IMR-90 (cell line): ENCODE data around the gene TCERG1.

Experiments
- CTCF ChIP-seq: conservative IDR thresholded peaks from 2 replicates; pipeline ENCODE4 v1.5.1; 2012; ENCODE audit warnings: mild to moderate bottlenecking, low read depth, low read length, improper control_type of control experiment
- FOS ChIP-seq: fragments of 150-350 bp; IDR thresholded peaks from 2 replicates; pipeline ENCODE4 v1.6.1; 2016; ENCODE audit warnings: low read depth, low read length
- MAZ ChIP-seq: IDR thresholded peaks from 2 replicates; pipeline ENCODE4 v1.6.1; 2012; ENCODE audit warnings: low read depth, mild to moderate bottlenecking, low read length, improper control_type of control experiment, moderate library complexity, borderline replicate concordance

GRCh38 chr5:146446861-146447733 lies at the start of gene TCERG1:
- TF ChIP-seq CTCF (peak; percentile 94), MAZ (peak; percentile 57; the same call in 1 of the 2 replicates), FOS (peak; percentile 76; the same call in 1 of the 2 replicates)
